ENCODE data around the gene LPAR3. TPM values are rescaled to one million over a fixed set of nuclear protein-coding genes. Genes with fewer than 3 reads are reported as not detected.

LPAR3 gene
- total and polyA plus RNA-seq, 2 experiments from 2014 or later = 0.18 to 2.7 TPM

GRCh38 chr1:84870591-84870990 is 22.4 kb downstream of the LPAR3 start:
- Histone ChIP-seq H3K27ac (no peak overlapping the region), H3K4me1 (ENCODE audit: insufficient read depth) (peaks cover 6% of the 10 kb centered on the region), H3K36me3 (replicated peaks; ENCODE audit: insufficient read depth, low read depth) (no peaks in the 10 kb centered on the region), H3K9me2 (replicated peaks; ENCODE audit: insufficient read depth) (no peaks in the 10 kb centered on the region), H3K9me3 (ENCODE audit: low read depth) (no peaks in the 10 kb centered on the region), H3K79me2 (no peaks in the 10 kb centered on the region), H2AFZ (no peak overlapping the region), H3K27me3 (no peaks in the 10 kb centered on the region), H3K4me3 (no peak overlapping the region), H3K4me2 (no peak overlapping the region), H4K20me1 (ENCODE audit: insufficient read depth, poor library complexity, severe bottlenecking) (no peaks in the 10 kb centered on the region)
- DNase-seq (ENCODE audit: low spot score) = no peak
- 26% methylated on average over 2 of the region's 2 CpGs for WGBS (ENCODE audit: low lambda C conversion rate, missing lambda C conversion rate)
- no peak for TF ChIP-seq EZH2 (IDR thresholded peaks at IDR 0.05; ENCODE audit: borderline replicate concordance)
- TF ChIP-seq EZH2phosphoT487 (IDR thresholded peaks at IDR 0.05; ENCODE audit: low read depth, severe bottlenecking, unreplicated experiment) = no peak
- TF ChIP-seq CTCF (IDR thresholded peaks at IDR 0.05; ENCODE audit: poor library complexity) = no peak

- H3K79me2 ChIP-seq = no peaks in the 10 kb centered on the region
These were observed 23.3 kb downstream of the LPAR3 start for GRCh38 chr1:84869720-84870119.

DNA sequence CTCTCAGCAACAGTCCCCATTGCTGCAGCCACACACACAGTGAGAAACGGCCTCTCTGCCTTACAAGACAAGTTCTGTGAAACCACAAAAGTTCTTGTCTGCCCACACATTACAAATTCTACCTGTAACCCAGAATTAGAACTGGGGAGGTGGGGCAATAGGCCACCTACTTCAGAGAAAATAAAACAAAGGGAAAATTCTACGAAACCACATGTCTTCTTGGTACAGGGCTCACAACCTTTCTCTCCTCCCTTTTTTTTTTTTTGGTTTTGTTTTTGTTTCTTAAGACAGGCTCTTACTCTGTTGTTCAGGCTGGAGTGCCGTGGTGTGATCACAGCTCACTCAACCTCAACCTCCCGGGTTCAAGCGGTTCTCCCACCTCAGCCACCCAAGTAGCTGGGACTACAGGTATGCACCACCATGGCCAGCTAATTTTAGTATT is 30.2 kb downstream of the LPAR3 start:
- TF ChIP-seq CTCF (IDR thresholded peaks at IDR 0.05; ENCODE audit: poor library complexity) = no peak
- no peak for TF ChIP-seq EZH2phosphoT487 (IDR thresholded peaks at IDR 0.05; ENCODE audit: low read depth, severe bottlenecking, unreplicated experiment)
- no peak for TF ChIP-seq EZH2 (IDR thresholded peaks at IDR 0.05; ENCODE audit: borderline replicate concordance)
- Histone ChIP-seq H3K27me3 (no peaks in the 10 kb centered on the region), H3K79me2 (no peaks in the 10 kb centered on the region), H3K9me2 (replicated peaks; ENCODE audit: insufficient read depth) (no peaks in the 10 kb centered on the region), H2AFZ (no peak overlapping the region), H3K9me3 (ENCODE audit: low read depth) (no peaks in the 10 kb centered on the region), H4K20me1 (ENCODE audit: insufficient read depth, poor library complexity, severe bottlenecking) (no peaks in the 10 kb centered on the region), H3K4me1 (ENCODE audit: insufficient read depth) (no peaks in the 10 kb centered on the region), H3K36me3 (replicated peaks; ENCODE audit: insufficient read depth, low read depth) (no peaks in the 10 kb centered on the region), H3K4me2 (no peak overlapping the region), H3K27ac (no peak overlapping the region), H3K4me3 (no peak overlapping the region)
- no peak for DNase-seq (ENCODE audit: low spot score)
- 92% methylated on average over 5 of the region's 5 CpGs for WGBS (ENCODE audit: low lambda C conversion rate, missing lambda C conversion rate)

More at GRCh38 chr1:84869720-84870119, 23.3 kb downstream of the LPAR3 start:
- Histone ChIP-seq H3K27ac (no peak overlapping the region), H3K36me3 (replicated peaks; ENCODE audit: insufficient read depth, low read depth) (no peaks in the 10 kb centered on the region), H4K20me1 (ENCODE audit: insufficient read depth, poor library complexity, severe bottlenecking) (no peaks in the 10 kb centered on the region), H3K4me3 (no peak overlapping the region), H2AFZ (no peak overlapping the region), H3K4me2 (no peak overlapping the region), H3K4me1 (ENCODE audit: insufficient read depth) (peaks cover 6% of the 10 kb centered on the region), H3K9me2 (replicated peaks; ENCODE audit: insufficient read depth) (no peaks in the 10 kb centered on the region), H3K27me3 (no peaks in the 10 kb centered on the region), H3K9me3 (ENCODE audit: low read depth) (no peaks in the 10 kb centered on the region)
- DNase-seq (ENCODE audit: low spot score) = no peak
- no peak for TF ChIP-seq EZH2 (IDR thresholded peaks at IDR 0.05; ENCODE audit: borderline replicate concordance)
- no peak for TF ChIP-seq CTCF (IDR thresholded peaks at IDR 0.05; ENCODE audit: poor library complexity)
- TF ChIP-seq EZH2phosphoT487 (IDR thresholded peaks at IDR 0.05; ENCODE audit: low read depth, severe bottlenecking, unreplicated experiment) = no peak
- WGBS (ENCODE audit: low lambda C conversion rate, missing lambda C conversion rate) = 72% methylated on average over 1 of the region's 1 CpG

All from hepatocyte (in vitro differentiated cells).